HepG2 (cell line): ENCODE measurements around the gene TFRC.

ENCODE experiments used
- CREB1 ChIP-seq, 2 experiments: fragments of 450-650 bp in 1 of 2; IDR thresholded peaks; 2 replicates each; pipeline ENCODE4 v1.6.1; 2016 to 2017; ENCODE audit warnings: control low read depth in 1 of 2, mild to moderate bottlenecking in 1 of 2, missing compliant biosample characterization in 1 of 2, missing genetic modification characterization in 1 of 2
- SMC3 ChIP-seq: IDR thresholded peaks from 2 replicates; pipeline ENCODE4 v1.6.1; 2011; ENCODE audit warnings: low read length, improper control_type of control experiment
- STAT5B ChIP-seq: sonication (generic); formaldehyde crosslinking; IDR thresholded peaks from 2 replicates; pipeline ENCODE4 v1.4.0; 2020; ENCODE audit warnings: missing genetic modification reagents
- ZNF816 ChIP-seq: sonication (generic); formaldehyde crosslinking; IDR thresholded peaks from 2 replicates; pipeline ENCODE4 v1.8.0; 2022; ENCODE audit warnings: missing genetic modification reagents, mild to moderate bottlenecking, borderline replicate concordance
- TF ChIP-seq, protein P1 (sequence below): sonication (generic); formaldehyde crosslinking; IDR thresholded peaks from 2 replicates; pipeline ENCODE4 v1.4.0; 2020; ENCODE audit warnings: missing genetic modification reagents, mild to moderate bottlenecking, borderline replicate concordance

GRCh38 chr3:196060834-196061233, 21.1 kb downstream of the TFRC start:
- TF ChIP-seq, protein P1, sequence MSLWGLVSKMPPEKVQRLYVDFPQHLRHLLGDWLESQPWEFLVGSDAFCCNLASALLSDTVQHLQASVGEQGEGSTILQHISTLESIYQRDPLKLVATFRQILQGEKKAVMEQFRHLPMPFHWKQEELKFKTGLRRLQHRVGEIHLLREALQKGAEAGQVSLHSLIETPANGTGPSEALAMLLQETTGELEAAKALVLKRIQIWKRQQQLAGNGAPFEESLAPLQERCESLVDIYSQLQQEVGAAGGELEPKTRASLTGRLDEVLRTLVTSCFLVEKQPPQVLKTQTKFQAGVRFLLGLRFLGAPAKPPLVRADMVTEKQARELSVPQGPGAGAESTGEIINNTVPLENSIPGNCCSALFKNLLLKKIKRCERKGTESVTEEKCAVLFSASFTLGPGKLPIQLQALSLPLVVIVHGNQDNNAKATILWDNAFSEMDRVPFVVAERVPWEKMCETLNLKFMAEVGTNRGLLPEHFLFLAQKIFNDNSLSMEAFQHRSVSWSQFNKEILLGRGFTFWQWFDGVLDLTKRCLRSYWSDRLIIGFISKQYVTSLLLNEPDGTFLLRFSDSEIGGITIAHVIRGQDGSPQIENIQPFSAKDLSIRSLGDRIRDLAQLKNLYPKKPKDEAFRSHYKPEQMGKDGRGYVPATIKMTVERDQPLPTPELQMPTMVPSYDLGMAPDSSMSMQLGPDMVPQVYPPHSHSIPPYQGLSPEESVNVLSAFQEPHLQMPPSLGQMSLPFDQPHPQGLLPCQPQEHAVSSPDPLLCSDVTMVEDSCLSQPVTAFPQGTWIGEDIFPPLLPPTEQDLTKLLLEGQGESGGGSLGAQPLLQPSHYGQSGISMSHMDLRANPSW (CRISPR knock-in tag): no peak
- TF ChIP-seq CREB1 (IDR thresholded peaks at IDR 0.05): no peak
- no peak for TF ChIP-seq CREB1 (CRISPR knock-in tag; IDR thresholded peaks at IDR 0.05)
- no peak for TF ChIP-seq ZNF816 (CRISPR knock-in tag)
- TF ChIP-seq SMC3: no peak
- TF ChIP-seq STAT5B (CRISPR knock-in tag): no peak
